Keratinocyte (primary cell): Measurements from ENCODE around the gene CCND2.

ENCODE experiments used
- EZH2 ChIP-seq: IDR thresholded peaks from one replicate; pipeline ENCODE4 v1.6.1; 2012; ENCODE audit warnings: inconsistent platforms, mild to moderate bottlenecking, low read length, moderate library complexity
- TF ChIP-seq, protein P1 (sequence below), 3 experiments: IDR thresholded peaks in 1 of 3; conservative IDR thresholded peaks in 1 of 3; optimal IDR thresholded peaks in 1 of 3; 2 replicates in 2 of 3; 3 replicates in 1 of 3; pipeline versions ENCODE3 to v1.5.1; 2011; ENCODE audit warnings: low read length in 3 of 3, mild to moderate bottlenecking in 3 of 3, moderate library complexity in 2 of 3, control low read depth in 1 of 3, inconsistent platforms in 1 of 3; ENCODE audit not compliant: insufficient read depth in 2 of 3; ENCODE audit errors: extremely low read depth in 1 of 3

- TF ChIP-seq, protein P1, sequence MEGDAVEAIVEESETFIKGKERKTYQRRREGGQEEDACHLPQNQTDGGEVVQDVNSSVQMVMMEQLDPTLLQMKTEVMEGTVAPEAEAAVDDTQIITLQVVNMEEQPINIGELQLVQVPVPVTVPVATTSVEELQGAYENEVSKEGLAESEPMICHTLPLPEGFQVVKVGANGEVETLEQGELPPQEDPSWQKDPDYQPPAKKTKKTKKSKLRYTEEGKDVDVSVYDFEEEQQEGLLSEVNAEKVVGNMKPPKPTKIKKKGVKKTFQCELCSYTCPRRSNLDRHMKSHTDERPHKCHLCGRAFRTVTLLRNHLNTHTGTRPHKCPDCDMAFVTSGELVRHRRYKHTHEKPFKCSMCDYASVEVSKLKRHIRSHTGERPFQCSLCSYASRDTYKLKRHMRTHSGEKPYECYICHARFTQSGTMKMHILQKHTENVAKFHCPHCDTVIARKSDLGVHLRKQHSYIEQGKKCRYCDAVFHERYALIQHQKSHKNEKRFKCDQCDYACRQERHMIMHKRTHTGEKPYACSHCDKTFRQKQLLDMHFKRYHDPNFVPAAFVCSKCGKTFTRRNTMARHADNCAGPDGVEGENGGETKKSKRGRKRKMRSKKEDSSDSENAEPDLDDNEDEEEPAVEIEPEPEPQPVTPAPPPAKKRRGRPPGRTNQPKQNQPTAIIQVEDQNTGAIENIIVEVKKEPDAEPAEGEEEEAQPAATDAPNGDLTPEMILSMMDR (optimal IDR thresholded peaks at IDR 0.05 in 1 of 3, IDR thresholded peaks at IDR 0.05 in 1 of 3, conservative IDR thresholded peaks at IDR 0.05 in 1 of 3; ENCODE audit: extremely low read depth in 1 of 3, insufficient read depth in 2 of 3, low read length in 3 of 3), result no peak
- no peak for TF ChIP-seq EZH2
Observed at GRCh38 chr12:4289998-4290790, 16.6 kb downstream of the CCND2 start.
